Measurements from ENCODE around the gene GLDC. TPM values are rescaled to one million over a fixed set of nuclear protein-coding genes. Genes with fewer than 3 reads are reported as not detected.
A peak's percentile ranks its signal among the peaks of the same experiment; 100 is the strongest.

The GLDC gene
- total RNA-seq, 1 donor from 2014 or later, result 100 TPM

DNA sequence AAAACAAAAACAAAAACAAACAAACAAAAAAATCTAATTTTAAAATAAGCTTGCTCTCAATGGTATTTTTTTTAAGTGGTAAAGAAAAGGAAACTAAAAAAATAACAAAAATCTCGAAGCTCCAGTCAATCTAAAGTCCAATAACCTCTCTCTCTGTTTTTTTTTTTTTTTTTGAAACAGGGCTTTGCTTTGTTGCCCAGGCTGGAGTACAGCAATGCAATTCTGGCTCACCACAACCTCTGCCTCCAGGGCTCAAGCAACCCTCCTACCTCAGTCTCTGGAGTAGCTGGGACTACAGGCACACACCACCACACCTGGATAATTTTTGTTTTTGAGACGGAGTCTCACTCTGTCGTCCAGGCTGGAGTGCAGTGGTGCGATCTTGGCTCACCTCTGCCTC is 25.9 kb upstream of the GLDC start:
- Histone ChIP-seq H3K9ac (no peak overlapping the region), H3K36me3 (no peaks in the 10 kb centered on the region), H2AFZ (replicated peaks) (no peak overlapping the region), H3K4me2 (no peak overlapping the region), H3K27me3 (no peaks in the 10 kb centered on the region), H3K4me1 (no peaks in the 10 kb centered on the region), H3K4me3 (no peak overlapping the region), H3K9me3 (ENCODE audit: low read depth) (no peaks in the 10 kb centered on the region), H3K27ac (no peak overlapping the region), H3K79me2 (ENCODE audit: low read depth) (no peaks in the 10 kb centered on the region), H3F3A (ENCODE audit: low read depth) (no peaks in the 10 kb centered on the region), H4K20me1 (ENCODE audit: low read depth) (no peaks in the 10 kb centered on the region)
- no peaks in the 10 kb centered on the region for H3K4me1 Mint-ChIP-seq
- TF ChIP-seq EZH2phosphoT487 (IDR thresholded peaks at IDR 0.05) (no peak), EZH2 (IDR thresholded peaks at IDR 0.05) (no peak)
- TF ChIP-seq, protein P1, sequence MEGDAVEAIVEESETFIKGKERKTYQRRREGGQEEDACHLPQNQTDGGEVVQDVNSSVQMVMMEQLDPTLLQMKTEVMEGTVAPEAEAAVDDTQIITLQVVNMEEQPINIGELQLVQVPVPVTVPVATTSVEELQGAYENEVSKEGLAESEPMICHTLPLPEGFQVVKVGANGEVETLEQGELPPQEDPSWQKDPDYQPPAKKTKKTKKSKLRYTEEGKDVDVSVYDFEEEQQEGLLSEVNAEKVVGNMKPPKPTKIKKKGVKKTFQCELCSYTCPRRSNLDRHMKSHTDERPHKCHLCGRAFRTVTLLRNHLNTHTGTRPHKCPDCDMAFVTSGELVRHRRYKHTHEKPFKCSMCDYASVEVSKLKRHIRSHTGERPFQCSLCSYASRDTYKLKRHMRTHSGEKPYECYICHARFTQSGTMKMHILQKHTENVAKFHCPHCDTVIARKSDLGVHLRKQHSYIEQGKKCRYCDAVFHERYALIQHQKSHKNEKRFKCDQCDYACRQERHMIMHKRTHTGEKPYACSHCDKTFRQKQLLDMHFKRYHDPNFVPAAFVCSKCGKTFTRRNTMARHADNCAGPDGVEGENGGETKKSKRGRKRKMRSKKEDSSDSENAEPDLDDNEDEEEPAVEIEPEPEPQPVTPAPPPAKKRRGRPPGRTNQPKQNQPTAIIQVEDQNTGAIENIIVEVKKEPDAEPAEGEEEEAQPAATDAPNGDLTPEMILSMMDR (IDR thresholded peaks at IDR 0.05), result no peak
- DNase-seq (ENCODE audit: low spot score), result no peak
- no peak overlapping the region for H3K27ac Mint-ChIP-seq
- H3K27me3 Mint-ChIP-seq (ENCODE audit: insufficient read depth, low read depth), result no peaks in the 10 kb centered on the region
- H3K4me3 Mint-ChIP-seq, result no peak overlapping the region
- peaks cover 6% of the 10 kb centered on the region for H3K36me3 Mint-ChIP-seq
- H3K9me3 Mint-ChIP-seq, result no peaks in the 10 kb centered on the region

DNA sequence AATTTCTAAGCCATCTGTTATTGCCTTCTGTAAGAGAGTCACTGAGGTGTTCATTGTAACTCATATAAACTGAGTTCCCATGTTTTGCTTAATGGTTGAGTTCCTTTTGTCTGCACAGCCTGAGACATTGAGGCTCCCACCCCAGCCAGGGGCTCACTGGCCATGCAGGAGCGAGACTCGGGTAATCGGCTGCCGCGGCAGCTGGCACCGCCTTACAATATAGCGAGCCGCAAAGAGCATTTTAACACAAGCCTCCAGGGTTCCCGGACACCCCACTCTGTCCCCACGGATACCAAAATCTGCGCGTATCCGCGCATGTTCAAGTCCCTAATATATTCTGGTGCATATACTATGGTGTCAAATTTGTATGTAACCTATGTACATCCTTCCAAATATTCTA is 24.4 kb upstream of the GLDC start:
- Histone ChIP-seq H3K4me3 (no peak overlapping the region), H2AFZ (replicated peaks) (no peak overlapping the region), H3K36me3 (no peaks in the 10 kb centered on the region), H3K4me2 (no peak overlapping the region), H3K9ac (no peak overlapping the region), H3F3A (ENCODE audit: low read depth) (no peaks in the 10 kb centered on the region), H3K79me2 (ENCODE audit: low read depth) (no peaks in the 10 kb centered on the region), H3K27me3 (no peaks in the 10 kb centered on the region), H3K27ac (no peak overlapping the region), H3K4me1 (no peaks in the 10 kb centered on the region), H4K20me1 (ENCODE audit: low read depth) (no peaks in the 10 kb centered on the region), H3K9me3 (ENCODE audit: low read depth) (no peaks in the 10 kb centered on the region)
- H3K36me3 Mint-ChIP-seq, result peaks cover 2% of the 10 kb centered on the region
- H3K27me3 Mint-ChIP-seq (ENCODE audit: insufficient read depth, low read depth), result no peaks in the 10 kb centered on the region
- TF ChIP-seq EZH2 (IDR thresholded peaks at IDR 0.05) (no peak), EZH2phosphoT487 (IDR thresholded peaks at IDR 0.05) (no peak)
- TF ChIP-seq, protein P1 (IDR thresholded peaks at IDR 0.05), result no peak
- H3K4me3 Mint-ChIP-seq, result no peak overlapping the region
- no peaks in the 10 kb centered on the region for H3K4me1 Mint-ChIP-seq
- DNase-seq (ENCODE audit: low spot score), result no peak
- H3K9me3 Mint-ChIP-seq, result no peaks in the 10 kb centered on the region
- no peak overlapping the region for H3K27ac Mint-ChIP-seq

DNA sequence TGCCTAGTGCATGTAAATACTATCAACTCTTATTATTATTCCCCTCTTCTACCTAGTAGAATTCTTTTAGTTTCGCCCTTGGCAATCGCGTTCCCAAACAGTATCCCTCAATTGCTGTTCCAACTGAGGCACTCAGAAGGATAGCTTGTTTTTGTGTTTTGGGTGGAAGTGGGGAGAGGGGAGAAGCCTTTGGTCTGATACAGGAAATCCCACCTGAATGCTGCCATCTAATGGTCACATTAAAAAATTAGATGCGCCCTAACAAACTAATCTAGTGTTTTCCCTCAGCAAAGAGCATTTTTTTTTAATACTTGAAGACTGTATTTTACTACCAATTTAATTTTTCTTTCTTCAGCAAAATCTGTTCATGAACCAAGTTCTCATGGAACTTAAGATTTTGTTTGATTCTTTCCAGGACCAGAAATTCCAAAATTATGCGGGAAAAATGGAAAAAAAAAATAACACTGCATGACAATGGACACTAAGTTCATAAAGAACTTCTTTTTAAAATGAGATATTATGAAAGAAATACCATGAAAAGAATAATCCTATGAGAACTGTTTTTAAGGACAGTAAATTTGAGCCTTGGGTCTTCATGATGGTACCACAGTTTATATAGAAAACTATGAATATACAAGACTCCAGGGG is 22.2 kb upstream of the GLDC start:
- peaks cover 2% of the 10 kb centered on the region for H3K36me3 Mint-ChIP-seq
- DNase-seq (ENCODE audit: low spot score), result peak; percentile 46
- Histone ChIP-seq H4K20me1 (ENCODE audit: low read depth) (no peaks in the 10 kb centered on the region), H2AFZ (replicated peaks) (no peak overlapping the region), H3K9me3 (ENCODE audit: low read depth) (no peaks in the 10 kb centered on the region), H3K4me1 (peaks cover 3% of the 10 kb centered on the region), H3K27ac (no peak overlapping the region), H3K27me3 (no peaks in the 10 kb centered on the region), H3K4me2 (no peak overlapping the region), H3F3A (ENCODE audit: low read depth) (no peaks in the 10 kb centered on the region), H3K9ac (no peak overlapping the region), H3K4me3 (no peak overlapping the region), H3K36me3 (no peaks in the 10 kb centered on the region), H3K79me2 (ENCODE audit: low read depth) (no peaks in the 10 kb centered on the region)
- no peaks in the 10 kb centered on the region for H3K4me1 Mint-ChIP-seq
- no peak overlapping the region for H3K4me3 Mint-ChIP-seq
- no peaks in the 10 kb centered on the region for H3K9me3 Mint-ChIP-seq
- no peak overlapping the region for H3K27ac Mint-ChIP-seq
- H3K27me3 Mint-ChIP-seq (ENCODE audit: insufficient read depth, low read depth), result no peaks in the 10 kb centered on the region
- TF ChIP-seq, protein P1 (IDR thresholded peaks at IDR 0.05), result peak; percentile 70
- no peak for TF ChIP-seq EZH2phosphoT487 (IDR thresholded peaks at IDR 0.05)

All from neural progenitor cell (in vitro differentiated cells).